ENCODE data around the gene CRACR2A. TPM values are rescaled to one million over a fixed set of nuclear protein-coding genes. Genes with fewer than 3 reads are reported as not detected.

CRACR2A gene
- total RNA-seq, 2 donors from 2014 or later = 50.3 to 54.8 TPM

DNA sequence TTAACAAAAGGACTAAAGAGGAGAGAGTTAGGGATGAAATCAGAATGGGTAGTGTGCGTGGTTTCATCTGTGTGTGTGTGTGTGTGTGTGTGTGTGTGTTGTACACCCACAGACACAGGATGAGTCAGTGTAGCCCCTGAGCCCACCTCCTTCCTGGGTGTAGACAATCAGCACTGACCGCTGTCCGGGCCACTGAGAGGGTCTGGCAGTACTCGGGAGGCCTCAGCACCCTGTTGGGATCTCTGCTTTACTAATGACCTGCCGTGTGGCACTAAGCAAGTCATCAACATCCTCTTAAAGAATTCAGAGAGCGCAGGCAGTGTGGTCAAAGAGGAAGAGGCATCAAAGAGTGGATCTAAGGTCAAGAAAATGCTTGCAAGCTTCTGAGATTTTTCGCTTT is 149.3 kb downstream of the CRACR2A start:
- no peak for DNase-seq
- intact Hi-C loops (cut with DNase I) = no loop called here
- Histone ChIP-seq H3K36me3 (no peaks in the 10 kb centered on the region), H3K9me3 (no peaks in the 10 kb centered on the region), H3K27me3 (no peaks in the 10 kb centered on the region), H3K9ac (ENCODE audit: low read depth in 2 of 2, low read length in 2 of 2) (no peak overlapping the region), H3K4me3 (no peak overlapping the region), H3K4me1 (no peaks in the 10 kb centered on the region), H3K27ac (no peak overlapping the region)
- TF ChIP-seq, protein P1, sequence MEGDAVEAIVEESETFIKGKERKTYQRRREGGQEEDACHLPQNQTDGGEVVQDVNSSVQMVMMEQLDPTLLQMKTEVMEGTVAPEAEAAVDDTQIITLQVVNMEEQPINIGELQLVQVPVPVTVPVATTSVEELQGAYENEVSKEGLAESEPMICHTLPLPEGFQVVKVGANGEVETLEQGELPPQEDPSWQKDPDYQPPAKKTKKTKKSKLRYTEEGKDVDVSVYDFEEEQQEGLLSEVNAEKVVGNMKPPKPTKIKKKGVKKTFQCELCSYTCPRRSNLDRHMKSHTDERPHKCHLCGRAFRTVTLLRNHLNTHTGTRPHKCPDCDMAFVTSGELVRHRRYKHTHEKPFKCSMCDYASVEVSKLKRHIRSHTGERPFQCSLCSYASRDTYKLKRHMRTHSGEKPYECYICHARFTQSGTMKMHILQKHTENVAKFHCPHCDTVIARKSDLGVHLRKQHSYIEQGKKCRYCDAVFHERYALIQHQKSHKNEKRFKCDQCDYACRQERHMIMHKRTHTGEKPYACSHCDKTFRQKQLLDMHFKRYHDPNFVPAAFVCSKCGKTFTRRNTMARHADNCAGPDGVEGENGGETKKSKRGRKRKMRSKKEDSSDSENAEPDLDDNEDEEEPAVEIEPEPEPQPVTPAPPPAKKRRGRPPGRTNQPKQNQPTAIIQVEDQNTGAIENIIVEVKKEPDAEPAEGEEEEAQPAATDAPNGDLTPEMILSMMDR (IDR thresholded peaks at IDR 0.05) = no peak

DNA sequence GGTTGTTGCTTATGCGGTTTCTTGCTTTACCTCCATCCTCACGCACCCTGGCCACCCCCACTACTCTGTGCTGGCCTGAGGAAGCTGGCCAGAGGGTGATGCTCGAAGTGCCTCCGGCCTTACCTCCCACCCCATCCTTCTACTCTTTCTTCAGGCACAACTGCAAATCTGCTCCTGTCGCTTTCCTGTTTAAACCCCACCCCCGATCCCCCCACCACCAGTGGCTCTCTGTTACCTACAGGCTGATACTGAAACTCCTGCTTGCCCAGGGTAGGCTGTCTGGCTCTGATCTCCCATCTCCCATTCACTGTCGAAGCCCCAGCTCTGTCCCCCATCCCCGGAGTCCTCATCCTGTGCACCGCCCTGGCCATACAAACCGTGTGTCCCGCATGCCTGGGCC is 150.4 kb downstream of the CRACR2A start:
- H3K9ac ChIP-seq (ENCODE audit: low read depth in 2 of 2, low read length in 2 of 2) = no peak overlapping the region
- H3K36me3 ChIP-seq = no peaks in the 10 kb centered on the region
- no peak for DNase-seq
- no peaks in the 10 kb centered on the region for H3K9me3 ChIP-seq
- H3K4me3 ChIP-seq = no peak overlapping the region
- H3K4me1 ChIP-seq = no peaks in the 10 kb centered on the region
- H3K27me3 ChIP-seq = no peaks in the 10 kb centered on the region
- H3K27ac ChIP-seq = no peak overlapping the region
- TF ChIP-seq, protein P1 (IDR thresholded peaks at IDR 0.05) = no peak
- intact Hi-C loops (cut with DNase I) = no loop called here

DNA sequence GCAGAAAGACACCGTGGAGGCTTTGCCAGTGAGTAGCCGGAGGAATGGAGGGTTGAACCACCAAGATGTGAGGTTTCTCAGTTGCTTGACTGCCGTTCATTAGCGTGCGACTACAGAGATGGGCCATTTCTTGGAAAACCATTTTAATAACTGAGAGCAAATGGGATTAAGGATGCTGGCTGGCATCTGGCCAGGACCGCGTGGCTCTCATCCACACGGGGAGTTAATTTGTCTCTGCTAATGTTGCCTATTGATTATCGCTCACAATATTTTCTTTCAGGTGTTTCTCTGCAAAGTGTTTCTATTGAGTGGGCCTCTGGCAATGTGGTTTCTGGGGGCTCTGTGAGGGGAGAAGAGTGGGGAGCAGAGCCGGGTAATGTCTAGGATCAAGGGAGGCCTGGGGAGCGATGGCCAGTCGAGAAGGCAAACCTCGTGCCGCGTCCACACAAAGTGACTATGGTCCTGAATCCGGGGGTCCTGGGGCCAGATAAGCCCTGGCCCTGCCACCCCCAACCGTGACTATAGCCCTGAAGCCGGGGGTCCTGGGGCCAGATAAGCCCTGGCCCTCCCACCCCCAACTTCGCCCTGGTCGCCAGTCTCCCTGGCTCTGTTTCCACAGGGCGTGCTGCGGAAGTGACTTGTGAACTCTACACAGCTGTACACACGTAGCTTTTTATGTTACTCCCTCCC is 151.3 kb downstream of the CRACR2A start:
- no peaks in the 10 kb centered on the region for H3K4me1 ChIP-seq
- no peaks in the 10 kb centered on the region for H3K9me3 ChIP-seq
- no peaks in the 10 kb centered on the region for H3K27me3 ChIP-seq
- no peak overlapping the region for H3K9ac ChIP-seq (ENCODE audit: low read depth in 2 of 2, low read length in 2 of 2)
- H3K27ac ChIP-seq = no peak overlapping the region
- TF ChIP-seq, protein P1 (IDR thresholded peaks at IDR 0.05) = no peak
- H3K4me3 ChIP-seq = no peak overlapping the region
- intact Hi-C loops (cut with DNase I) = no loop called here
- no peaks in the 10 kb centered on the region for H3K36me3 ChIP-seq
- no peak for DNase-seq

DNA sequence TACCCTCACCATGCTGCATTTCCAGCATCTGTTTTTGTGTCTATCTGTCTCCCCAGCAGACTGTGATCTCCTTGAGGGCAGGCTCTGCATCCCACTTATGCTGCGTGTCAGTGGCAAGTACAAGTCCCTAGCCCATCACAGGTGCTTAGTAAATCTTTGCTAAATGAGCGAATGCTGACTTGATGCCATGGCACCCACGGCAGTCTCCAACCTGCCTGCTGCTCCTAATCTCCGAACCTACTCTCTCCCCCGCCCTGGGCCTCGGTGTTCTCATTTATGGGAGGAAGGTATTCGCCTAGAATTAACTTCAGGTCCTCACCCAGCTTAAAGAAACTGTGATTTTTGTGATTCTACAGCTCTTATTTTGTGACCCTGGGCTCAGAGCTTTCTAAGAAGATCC is 152.0 kb downstream of the CRACR2A start:
- TF ChIP-seq, protein P1 (IDR thresholded peaks at IDR 0.05) = no peak
- Histone ChIP-seq H3K4me3 (no peak overlapping the region), H3K27ac (no peak overlapping the region), H3K9ac (ENCODE audit: low read depth in 2 of 2, low read length in 2 of 2) (no peak overlapping the region), H3K27me3 (no peaks in the 10 kb centered on the region), H3K9me3 (no peaks in the 10 kb centered on the region), H3K36me3 (no peaks in the 10 kb centered on the region), H3K4me1 (no peaks in the 10 kb centered on the region)
- intact Hi-C loops (cut with DNase I) = no loop called here
- no peak for DNase-seq

DNA sequence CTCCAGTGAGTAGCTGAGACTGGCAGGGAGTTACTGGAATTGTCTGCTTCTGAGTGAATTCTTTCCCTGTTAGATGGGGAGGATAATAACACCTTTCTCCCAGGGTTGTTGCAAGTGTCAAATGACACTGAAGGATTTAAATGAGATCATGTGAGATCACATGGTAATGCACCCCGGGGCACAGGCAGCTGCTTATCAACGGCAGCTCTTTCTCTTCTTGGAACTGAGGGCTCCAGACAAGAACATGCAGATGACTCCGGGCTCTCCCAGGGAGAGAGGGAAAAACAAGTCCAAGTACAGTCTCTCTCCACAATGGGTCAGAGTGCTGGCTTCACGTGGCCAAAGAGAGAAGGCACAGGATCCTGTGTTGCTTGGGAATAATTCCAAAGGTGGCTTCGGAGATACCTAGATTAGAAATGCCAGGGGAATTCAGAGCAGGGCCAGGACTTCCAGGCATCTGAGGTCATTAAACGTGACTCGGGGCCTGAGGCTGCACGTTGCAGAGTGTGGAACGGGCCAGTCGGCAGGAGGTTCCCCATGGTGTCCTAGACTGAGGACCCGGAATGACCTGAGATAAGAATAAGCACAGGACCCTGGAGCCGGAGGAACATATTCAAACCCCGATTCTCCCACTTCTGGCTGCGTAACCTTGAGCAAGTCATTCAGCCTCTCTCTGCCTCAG is 152.7 kb downstream of the CRACR2A start:
- DNase-seq = no peak
- H3K4me1 ChIP-seq = no peaks in the 10 kb centered on the region
- no peaks in the 10 kb centered on the region for H3K27me3 ChIP-seq
- no peak overlapping the region for H3K27ac ChIP-seq
- H3K9me3 ChIP-seq = no peaks in the 10 kb centered on the region
- H3K36me3 ChIP-seq = no peaks in the 10 kb centered on the region
- TF ChIP-seq, protein P1 (IDR thresholded peaks at IDR 0.05) = no peak
- intact Hi-C loops (cut with DNase I) = no loop called here
- H3K9ac ChIP-seq (ENCODE audit: low read depth in 2 of 2, low read length in 2 of 2) = no peak overlapping the region
- no peak overlapping the region for H3K4me3 ChIP-seq

All from colonic mucosa (tissue), 4 donors.